Measurements from ENCODE around the gene C5orf58.
A peak's percentile ranks its signal among the peaks of the same experiment; 100 is the strongest.

GRCh38 chr5:170273968-170274710 is 41.4 kb downstream of the C5orf58 start:
- TF ChIP-seq CTCF (IDR thresholded peaks at IDR 0.05), result peak in 7 of 12 donors; percentile 7 to 58 (median 30)
- no peak for TF ChIP-seq POLR2A (IDR thresholded peaks at IDR 0.05)

Data from heart left ventricle (tissue), 13 donors.